Erythroblast (primary cell): ENCODE results near the gene CALY.
"Not testable (repeated sequence)": the region's sequence is repeated elsewhere in the genome, so short reads cannot be mapped to it uniquely, and the experiment has no call there.

ENCODE experiments used
- DNase-seq, 2 experiments: peaks; one replicate each; lab custom pipeline; 2025; lab: John Stamatoyannopoulos, UW
- GATA1 ChIP-seq: IDR thresholded peaks from 2 replicates; pipeline ENCODE4 v1.6.1; 2011; ENCODE audit warnings: low read depth, mild to moderate bottlenecking, control low read depth, low read length, moderate library complexity
- POLR2A ChIP-seq: IDR thresholded peaks from 2 replicates; pipeline ENCODE4 v1.6.1; 2011; ENCODE audit warnings: mild to moderate bottlenecking, low read length

The CALY gene

GRCh38 chr10:133375357-133376115 is 38.8 kb upstream of the CALY start:
- TF ChIP-seq POLR2A (no peak), GATA1 (no peak)
- no peak for DNase-seq

DNA sequence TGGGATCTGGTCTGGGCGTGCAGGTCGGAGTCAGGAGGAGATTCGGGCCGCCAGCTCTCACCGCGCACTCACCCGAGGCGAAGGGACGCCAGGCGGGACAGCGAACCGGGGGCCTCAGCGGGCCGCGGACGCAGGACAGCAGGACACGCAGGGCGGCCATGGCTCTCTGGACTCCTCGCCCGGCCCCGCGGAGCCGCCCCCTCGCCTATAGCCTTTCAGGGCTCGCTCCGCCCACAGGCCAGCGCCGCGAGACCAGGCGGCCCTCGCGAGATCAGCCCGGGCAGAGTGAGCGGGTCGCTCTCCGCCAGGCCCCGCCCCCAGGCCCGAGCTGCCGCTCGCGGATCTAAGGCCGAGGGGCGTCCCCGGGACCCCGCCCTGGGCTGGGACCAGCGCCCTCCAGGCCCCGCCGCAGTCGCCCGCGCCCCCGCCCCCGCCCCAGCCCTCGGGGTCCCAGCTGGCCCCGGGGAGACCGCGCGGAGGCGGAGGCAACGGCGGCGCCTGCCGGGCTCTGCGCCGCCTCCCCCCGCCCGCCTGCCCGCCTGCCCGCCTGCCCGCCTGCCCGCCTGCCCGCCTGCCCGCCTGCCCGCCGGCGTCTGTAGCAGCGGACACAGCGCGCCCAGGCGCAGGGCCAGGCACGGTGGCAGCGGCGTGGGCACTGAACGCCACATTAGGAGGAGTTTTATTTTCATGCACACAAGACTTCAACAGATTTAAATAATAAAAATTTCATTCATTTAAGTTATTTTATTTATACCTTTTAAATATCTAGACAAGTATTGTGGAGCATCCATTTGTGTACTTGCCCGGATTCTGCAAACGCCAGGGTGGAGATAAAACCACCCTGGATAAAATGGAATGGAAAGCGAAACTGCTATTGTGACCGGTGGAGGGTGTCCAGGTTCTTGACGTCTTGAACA is 36.7 kb upstream of the CALY start, which contains the start of gene ECHS1:
Gene ECHS1 (minus strand): TSS at position 181 of the 917 bp plus-strand sequence. CDS start 21 bp downstream, at position 160.
- DNase-seq = peak; percentile 93 to 95
- TF ChIP-seq POLR2A (peak; percentile 42), GATA1 (no peak)

DNA sequence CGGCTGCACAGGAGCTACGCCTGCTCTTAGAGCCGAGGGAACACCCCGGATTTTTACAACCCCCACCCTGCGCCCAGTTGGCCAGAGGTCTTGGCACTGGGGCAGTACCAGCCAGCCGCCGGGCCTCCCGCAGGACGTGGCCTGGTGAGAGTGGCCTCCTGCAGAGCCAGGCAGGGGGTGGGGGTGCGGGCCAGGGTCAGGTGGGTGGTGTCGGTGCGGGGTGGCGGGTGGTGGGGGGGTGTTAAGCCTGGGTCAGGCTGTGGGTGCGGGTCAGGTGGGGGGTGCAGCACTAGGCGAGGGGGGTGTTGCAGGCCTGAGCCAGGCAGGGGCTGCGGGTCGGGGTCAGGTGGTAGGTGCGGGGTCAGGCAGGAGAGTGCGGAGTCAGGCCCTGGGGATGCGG is 35.8 kb upstream of the CALY start:
- no peak for TF ChIP-seq GATA1
- TF ChIP-seq POLR2A = no peak
- DNase-seq = no peak

- TF ChIP-seq GATA1 = no peak
- DNase-seq = no peak
These were observed 33.5 kb upstream of the CALY start for GRCh38 chr10:133370030-133370786.

GRCh38 chr10:133368153-133368552 is 31.5 kb upstream of the CALY start:
- TF ChIP-seq GATA1 (no peak), POLR2A (no peak)
- DNase-seq = no peak

DNA sequence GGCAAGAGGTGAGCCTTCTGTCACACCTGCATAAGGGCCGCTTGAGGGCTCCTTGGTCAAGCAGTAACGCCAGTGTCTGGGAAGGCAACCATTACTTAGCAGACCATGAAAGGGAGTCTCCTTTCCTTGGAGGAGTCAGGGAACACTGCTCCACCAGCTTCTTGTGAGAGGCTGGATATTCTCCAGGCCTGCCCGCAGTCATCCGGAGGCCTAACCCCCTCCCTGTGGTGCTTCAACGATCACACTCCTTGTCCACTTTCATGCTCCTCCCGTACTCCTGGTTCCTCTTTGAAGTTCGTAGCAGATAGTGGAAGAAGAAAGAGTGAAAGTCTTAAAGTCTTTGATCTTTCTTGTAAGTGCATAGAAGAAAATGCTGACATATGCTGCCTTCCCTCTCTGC is 30.8 kb upstream of the CALY start:
- DNase-seq = not testable (repeated sequence)

GRCh38 chr10:133366751-133367150 is 30.1 kb upstream of the CALY start:
- no peak for TF ChIP-seq POLR2A
- TF ChIP-seq GATA1 = no peak
- no peak for DNase-seq

DNA sequence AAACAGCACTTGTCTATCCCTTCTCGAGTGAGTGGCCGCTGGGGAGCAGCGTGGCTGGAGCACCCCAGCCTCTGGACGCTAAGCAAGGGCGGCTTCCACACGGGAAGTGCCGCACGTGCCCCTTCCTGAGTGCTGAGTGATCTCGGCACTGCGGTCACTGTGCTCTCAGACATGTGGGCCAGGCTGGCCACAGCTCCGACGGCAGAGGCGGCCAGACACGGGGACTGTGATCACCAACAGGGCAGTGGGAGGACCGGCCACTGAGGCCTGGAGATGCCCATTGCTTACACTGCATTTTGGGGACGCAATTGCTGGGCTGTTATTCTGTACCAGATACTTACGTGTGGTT is 29.4 kb upstream of the CALY start:
- no peak for TF ChIP-seq POLR2A
- TF ChIP-seq GATA1 = no peak
- DNase-seq = no peak

DNA sequence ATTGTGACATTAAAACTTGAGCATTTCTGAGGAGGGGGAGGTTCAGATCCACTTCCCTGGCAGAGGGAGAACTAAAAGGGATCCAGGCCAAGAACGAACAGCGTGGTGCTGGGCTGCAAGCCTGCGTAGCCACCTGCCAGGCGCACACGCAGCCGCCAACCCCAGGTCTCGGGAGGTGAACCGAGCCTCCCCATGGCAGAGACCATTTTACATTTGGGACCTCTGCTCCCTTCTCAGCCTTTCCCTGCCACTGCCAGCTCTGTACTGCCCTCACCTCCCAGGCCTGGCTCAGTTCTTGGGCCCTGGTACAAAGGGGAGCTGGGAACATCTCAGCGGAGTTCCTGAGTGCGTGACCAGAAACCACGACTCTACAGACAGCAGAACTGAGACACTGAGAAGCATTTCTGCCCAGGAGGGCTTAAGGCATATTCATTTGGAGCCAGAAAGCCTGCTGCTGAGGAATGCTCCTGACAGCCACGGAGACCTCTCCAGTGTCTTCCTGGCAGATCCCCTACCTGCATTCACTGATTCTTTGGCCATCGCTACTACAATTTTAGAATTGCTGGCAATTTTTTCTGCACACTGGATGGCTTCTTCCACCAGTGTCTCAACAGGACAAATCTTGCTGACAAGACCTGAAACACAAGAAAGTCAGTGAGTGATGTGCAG is 28.9 kb upstream of the CALY start:
- no peak for DNase-seq
- TF ChIP-seq GATA1 (no peak), POLR2A (no peak)

DNA sequence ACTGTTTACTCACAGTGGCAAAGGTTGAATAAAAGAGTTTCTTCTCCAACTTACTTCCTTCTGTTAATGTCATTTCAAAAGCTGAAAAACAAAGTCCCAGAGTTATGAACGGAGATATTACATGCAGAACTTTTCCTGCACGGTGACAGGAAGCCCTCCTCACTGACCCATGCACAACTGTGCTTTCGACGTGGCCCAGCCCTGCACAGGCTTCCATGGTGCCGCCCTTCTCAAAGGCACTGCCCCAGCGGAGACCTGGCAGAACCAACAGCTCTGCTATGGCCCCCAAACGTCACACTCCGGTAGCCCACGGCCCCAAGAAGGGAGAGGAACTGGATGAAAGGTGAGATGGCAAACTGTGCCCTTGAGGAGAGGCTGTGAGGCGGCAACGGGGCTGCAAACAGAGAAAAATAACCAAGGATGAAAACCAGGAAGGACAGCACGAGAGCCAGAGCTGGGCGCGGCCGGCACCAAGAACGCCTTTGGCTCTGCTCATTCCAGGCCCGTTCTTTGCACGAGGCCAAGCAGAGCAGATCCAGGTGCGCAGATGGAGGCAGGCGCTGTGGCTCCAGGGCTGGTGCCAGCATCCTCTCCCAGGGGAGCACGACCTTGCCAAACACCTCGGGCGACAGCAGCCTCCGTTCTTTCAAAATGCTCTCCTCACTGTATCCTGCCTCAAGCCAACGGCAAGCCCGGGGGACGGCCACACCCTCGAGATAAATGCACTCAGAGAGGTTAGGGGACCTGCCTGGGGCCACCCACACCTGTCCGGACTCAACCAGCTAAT is 28.1 kb upstream of the CALY start:
- no peak for DNase-seq
- TF ChIP-seq GATA1 (no peak), POLR2A (no peak)

- no peak for DNase-seq
- no peak for TF ChIP-seq GATA1
- no peak for TF ChIP-seq POLR2A
These were observed 26.1 kb upstream of the CALY start for GRCh38 chr10:133362846-133363245.

- no peak for DNase-seq
- TF ChIP-seq GATA1 = no peak
- TF ChIP-seq POLR2A = no peak
These were observed 25.2 kb upstream of the CALY start for GRCh38 chr10:133361773-133362441.

GRCh38 chr10:133361227-133361626 is 24.5 kb upstream of the CALY start:
- TF ChIP-seq POLR2A (no peak), GATA1 (no peak)

More at GRCh38 chr10:133361227-133361626, 24.5 kb upstream of the CALY start:
- no peak for DNase-seq
